Measurements from ENCODE around the gene PNKP. TPM values are rescaled to one million over a fixed set of nuclear protein-coding genes. Genes with fewer than 3 reads are reported as not detected.

The PNKP gene
- total RNA-seq, 1 donor = 77.6 TPM

DNA sequence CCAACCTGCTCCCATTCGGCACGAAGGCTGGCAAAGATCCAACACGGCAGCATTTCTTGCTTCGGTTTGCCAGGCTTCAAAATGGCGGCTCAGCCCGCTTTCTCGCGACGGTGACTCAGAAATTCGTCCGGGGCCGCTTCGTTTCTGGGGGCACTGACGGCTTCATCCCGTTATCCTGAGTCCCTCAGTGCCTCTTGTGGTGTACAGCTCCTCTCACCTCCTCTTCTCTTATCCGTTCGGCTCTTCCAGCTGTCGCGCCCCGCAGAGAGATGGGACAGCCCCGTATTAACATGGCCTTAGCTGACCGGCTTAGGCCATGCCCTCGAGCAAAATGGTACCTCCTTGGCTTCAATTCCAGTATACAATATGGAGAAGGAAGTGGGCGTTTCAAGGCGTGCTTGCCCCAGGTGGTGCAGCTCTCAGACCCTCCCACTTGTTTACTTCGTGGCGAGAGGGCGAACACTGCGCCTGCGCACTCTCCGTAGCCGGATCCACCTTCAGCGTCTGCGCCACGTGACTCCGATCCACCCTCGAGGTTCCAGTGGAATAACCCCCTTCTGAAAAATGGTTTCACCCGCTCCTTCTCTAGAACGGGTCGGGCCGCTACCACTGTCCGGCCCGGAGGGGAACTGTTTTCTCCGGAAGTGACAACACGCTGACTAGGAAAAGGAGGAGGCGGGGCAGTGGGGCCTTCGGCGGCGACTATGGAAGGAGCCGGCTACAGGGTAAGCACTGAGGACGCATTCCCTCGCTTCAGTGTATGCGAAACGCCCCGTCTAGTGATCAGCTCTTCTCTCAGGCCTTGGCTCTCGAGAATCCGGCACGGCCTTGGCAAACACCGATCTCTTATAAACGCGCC, 9.9 kb upstream of the PNKP start, which contains the start of the genes AKT1S1 and TBC1D17:
TSS of gene AKT1S1 (minus strand) at position 336 of the 859 bp plus-strand sequence. CDS start 4,060 bp downstream, outside the sequence.
TSS of gene TBC1D17 (plus strand) at position 683 of the 859 bp plus-strand sequence. CDS start at position 705, 22 bp downstream.
- peak; percentile 99 to 100 (median 100) for DNase-seq (ENCODE audit: low read depth in 2 of 3, low spot score in 2 of 3)

- DNase-seq (ENCODE audit: low read depth in 2 of 3, low spot score in 2 of 3) = peak; percentile 97 to 99 (median 99)
Measured at GRCh38 chr19:49876422-49877019, 9.1 kb upstream of the PNKP start.

DNA sequence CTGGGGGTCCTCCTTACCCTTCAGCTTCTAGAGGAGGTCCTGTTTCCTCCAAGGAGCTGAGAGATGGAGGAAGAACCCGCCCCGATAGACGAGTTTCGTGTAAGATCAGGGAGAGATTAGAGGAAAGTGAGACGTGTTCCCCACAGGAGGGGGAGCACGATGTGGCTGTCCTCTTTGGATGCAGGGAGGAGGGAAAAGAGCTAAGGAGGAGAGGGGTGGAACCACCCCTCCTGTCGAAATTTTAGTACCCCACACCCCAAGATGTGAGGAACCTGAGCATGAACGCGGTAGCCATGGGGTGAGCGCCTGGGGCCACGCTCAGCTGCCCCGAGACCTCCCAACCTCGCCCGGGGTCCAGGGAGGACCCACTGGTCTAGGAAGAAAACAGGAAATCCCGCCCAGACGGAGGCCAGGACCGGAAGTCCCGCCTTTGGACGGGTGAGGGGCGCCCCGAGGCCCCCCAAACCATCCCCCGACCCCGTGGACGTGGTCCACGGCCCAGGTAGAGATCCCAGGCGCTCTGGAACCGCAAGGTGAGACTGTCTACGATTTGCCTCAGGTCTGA, 8.6 kb upstream of the PNKP start:
- DNase-seq (ENCODE audit: low read depth in 2 of 3, low spot score in 2 of 3) = peak in 2 of 3 donors; percentile 47 to 75

DNA sequence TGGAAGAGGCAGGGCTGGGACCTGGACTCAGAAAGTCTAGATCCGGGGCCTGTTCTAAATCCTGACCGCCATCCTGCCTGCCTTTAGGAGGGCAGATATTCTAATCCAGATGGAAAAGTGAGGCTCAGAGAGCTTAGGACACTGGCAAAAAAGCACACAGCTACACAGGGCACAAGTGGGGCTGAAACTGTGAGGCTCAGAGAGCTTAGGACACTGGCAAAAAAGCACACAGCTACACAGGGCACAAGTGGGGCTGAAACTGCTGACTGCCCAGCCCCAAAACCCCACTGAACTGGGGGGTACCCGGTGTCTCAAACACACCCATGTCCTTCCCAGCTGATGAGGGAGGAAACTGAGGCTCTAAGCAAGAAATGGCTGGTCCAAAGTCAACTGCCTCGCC, 7.8 kb upstream of the PNKP start:
- no peak for DNase-seq (ENCODE audit: low read depth in 2 of 3, low spot score in 2 of 3)

- no peak for DNase-seq (ENCODE audit: low read depth in 2 of 3, low spot score in 2 of 3)
Measured at GRCh38 chr19:49874503-49875157, 7.3 kb upstream of the PNKP start.

- no peak for DNase-seq (ENCODE audit: low read depth in 2 of 3, low spot score in 2 of 3)
Measured at GRCh38 chr19:49873834-49874233, 6.5 kb upstream of the PNKP start.

GRCh38 chr19:49873129-49873521, 5.7 kb upstream of the PNKP start:
- DNase-seq (ENCODE audit: low read depth in 2 of 3, low spot score in 2 of 3) = no peak

DNA sequence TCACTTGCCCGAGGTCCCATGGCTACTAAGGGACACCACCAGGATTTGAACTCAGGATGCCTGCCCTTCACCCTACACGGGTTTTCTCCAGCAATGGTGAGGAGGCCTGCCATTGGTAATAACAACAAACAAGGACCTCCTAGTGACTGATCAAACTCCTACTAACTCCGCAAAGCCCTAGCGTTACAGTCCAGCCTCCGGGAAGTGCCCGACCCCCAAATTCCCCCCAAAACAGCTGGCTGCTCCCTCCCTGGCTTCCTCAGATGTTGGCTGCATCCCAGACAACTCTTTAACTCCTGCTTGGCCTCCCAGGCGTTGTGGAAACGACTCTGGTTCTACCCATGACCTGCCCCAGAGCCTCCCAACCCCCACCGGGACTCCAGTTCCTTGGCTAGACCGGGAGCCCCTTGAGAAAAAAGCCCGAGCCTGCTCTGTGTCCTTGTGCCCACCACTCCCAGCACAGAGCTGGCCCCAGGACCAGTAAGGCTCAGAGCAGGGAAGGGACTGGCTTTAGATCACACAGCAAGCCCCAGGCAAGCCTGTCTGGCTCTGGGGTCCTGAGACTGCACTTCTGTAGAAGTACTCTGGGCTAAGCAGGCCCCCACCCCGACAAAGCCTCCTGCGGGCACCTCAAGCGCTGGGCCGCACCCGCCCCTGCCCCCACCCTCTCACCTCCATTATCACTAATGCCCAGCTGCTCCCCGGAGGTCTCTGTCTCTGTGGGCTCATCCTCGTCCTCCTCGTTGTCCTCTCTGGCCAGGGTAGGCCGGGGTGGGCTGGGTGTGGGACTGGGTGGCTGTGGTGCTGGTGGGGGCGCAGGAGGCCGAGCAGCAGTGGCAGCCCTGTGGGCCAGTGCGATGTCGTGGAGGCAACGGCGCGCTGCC, 5.1 kb upstream of the PNKP start:
- no peak for DNase-seq (ENCODE audit: low read depth in 2 of 3, low spot score in 2 of 3)

DNA sequence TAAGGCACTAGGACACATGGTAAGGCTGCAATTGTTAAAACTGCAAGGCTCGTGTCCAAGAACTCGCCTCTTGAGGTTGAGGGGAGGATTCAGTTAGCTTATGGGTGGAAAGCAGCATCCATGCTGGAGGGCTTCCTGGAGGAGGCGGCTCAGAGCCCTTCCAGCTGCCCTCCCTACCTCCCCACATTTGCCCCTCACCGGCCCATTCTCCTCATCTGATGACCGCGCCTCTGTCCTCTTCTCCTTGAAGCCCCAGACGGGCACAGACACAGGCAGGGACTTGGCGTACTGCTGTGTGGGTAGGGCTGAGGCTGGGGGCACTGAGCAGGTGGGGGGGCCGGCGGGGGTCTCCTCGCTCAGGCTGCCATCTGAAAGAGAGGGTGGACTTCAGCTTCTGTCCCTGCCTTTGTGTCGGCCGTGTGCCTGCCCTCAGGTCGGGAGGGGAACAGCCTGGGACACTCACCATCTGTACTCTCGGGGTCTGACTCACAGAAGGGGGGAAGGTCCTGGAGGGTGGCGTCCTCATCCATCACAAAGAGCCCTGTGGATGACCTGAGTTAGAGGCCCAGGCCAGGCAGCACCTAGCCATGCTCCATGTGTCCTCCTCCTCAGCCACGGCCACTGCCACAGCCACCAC, 4.1 kb upstream of the PNKP start:
- DNase-seq (ENCODE audit: low read depth in 2 of 3, low spot score in 2 of 3) = no peak

DNA sequence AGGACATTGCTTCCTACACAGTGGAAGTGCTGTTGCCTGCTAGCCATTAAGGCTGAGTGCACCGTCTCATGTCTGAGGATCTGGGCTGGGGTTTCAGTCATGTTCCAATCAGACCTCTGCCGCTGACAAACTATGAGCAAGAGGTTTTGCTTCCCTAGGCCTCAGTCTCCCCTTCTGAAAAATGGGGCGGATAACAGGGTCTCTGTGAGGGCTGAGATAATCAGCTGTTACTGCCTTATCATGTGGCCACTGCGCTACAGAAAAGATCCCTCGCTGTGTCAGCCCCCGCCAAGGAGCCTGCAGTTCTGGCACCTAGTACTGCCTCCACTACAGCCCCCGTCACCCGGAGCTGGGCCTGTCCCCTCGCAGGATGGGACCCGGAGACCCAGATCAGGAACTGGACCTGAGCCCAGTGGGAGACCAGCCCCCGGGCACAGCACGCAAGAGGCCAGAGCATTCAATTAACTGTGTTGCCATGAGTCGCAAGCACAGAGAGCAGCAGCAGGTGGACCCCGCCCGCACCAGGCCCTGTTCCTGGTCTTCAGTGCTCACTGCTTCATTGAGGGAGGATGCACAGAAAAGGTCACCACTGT, 3.0 kb upstream of the PNKP start:
- DNase-seq (ENCODE audit: low read depth in 2 of 3, low spot score in 2 of 3) = no peak

DNA sequence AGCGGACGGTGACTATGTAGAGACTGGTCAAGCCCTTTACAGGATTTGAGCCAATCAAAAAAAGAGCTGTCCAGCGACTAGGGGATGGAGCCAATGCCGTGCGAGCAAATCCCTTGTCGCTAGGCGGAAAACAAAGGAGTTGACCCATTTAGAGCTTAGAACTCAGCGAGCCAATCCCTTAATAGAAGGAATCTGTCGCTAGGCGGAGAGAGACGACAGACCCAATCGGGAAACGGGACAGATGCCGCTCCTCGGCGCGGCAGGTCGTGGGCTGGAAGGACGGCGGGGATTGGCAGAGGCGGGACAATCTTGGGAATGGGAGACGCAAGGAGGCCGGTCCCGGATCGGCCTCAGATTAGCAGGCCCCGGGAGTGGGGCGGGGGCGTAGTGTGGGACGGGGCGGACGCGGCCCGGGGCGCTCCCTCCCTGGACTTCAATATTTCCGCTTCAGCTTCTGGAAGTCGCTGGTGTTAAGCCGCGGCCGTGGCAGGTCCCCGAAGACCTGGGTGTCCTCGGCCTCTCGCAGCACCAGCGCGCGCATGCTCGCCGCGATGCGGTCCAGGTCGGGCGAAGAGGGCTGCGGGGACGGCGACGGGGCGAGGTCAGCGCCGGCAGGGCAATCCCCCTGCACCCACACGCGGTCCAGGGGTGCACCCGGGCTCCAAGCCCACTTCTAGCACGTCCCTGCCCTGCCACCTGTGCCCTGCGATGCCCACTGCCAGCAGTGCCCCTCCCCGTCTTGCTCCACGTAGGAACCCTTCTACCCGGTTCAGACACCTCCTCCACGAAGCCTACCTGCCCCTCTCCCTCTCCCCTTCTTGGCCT, 2.3 kb upstream of the PNKP start:
- peak; percentile 87 to 100 (median 98) for DNase-seq (ENCODE audit: low read depth in 2 of 3, low spot score in 2 of 3)

GRCh38 chr19:49869009-49869483, 1.7 kb upstream of the PNKP start:
- DNase-seq (ENCODE audit: low read depth in 2 of 3, low spot score in 2 of 3) = no peak

- DNase-seq (ENCODE audit: low read depth in 2 of 3, low spot score in 2 of 3) = no peak
Measured at GRCh38 chr19:49864890-49865289, 2.5 kb downstream of the PNKP start.

DNA sequence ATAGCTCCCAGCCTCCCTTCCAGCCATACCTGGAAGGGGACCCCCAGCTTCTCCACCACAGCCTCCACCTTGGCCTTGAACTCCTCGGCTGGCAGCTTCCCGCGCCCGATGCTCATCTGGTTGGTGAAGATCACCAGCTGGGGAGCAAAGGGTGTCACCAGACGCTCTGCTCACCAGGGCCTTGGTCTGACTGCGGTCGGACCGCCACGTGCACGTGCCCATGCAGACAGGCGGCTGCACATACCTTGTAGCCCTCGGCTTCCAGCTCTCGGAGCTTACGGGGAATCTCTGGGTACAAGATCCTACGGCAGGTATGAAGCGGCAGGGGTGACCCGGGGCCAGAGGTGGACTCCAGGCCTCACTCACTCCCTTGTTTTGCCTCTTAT, 3.4 kb downstream of the PNKP start:
- no peak for DNase-seq (ENCODE audit: low read depth in 2 of 3, low spot score in 2 of 3)

DNA sequence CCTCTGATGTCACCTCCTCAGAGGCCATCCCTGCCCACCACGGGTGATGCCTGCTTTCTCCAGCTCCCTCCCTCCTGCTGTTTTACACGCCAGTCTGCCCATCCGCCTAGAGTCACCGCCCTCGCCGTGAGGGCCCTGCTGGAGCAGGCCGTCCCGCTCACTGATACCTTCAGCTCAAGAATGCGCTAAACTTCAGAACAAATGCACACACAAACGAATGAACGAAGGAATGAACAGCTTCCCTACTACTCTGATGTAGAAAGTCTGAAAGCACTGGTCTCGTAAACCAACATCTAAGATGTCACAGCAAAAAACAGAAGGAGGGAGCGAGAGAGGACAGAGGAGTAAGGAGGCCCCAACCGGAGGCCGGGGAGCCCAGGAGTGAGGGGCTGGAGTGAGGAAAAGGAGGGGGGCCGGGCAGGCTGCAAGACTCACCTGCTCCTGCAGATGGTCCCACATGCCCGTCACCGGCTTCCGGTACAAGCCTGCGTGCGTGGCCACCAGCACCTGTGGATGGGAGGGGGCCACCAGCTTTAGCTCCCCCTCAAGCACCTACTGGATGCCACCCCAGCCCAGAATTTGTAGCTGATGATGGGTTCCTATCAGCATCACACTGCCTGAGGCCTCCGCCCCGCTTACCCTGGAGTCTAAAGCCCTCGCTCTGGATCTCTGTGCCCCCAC, 4.0 kb downstream of the PNKP start:
- no peak for DNase-seq (ENCODE audit: low read depth in 2 of 3, low spot score in 2 of 3)

DNA sequence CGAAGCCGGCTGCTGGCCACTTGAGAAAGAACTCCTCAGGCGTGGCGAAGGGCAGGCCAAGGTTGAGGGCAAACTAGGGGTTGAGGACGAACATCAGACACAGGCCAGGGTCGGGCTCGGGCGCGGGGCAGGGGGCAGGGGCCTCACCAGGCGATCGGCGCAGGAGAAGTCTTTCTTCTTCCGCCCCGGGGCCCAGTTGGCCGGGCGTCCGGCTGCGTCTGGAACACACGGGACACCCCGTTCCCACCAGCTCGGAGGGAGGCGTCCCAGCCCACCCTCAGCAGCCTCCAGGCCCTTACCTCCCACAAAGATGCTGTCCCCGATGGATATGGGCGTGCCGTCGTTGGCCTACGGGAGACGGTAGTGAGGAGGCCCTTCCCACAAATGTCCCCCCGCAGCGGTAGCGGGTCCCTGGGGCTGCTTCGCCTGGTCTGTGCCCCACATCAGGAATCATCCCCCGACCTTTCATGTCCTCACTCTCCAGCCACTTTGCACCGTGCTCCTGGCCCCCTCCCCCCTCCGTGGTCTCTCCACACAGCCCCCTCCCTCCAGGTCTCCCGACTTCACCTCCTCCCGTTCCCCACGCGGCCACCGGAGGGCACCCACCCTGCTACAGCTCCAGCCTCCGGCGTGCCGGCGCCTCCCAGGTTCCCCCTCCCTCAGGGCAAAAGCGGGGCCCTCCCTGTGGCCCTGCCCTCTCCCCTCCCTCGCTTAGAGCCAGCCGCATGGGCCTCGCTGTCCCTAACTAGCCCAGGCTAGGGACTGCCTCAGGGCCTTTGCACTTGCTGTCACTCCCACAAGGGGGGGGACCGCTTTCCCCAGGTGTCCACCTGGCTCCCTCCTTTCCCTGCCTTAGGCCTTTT, 4.8 kb downstream of the PNKP start:
- DNase-seq (ENCODE audit: low read depth in 2 of 3, low spot score in 2 of 3) = peak in 1 of 3 donors; percentile 31

All from hematopoietic multipotent progenitor cell (in vitro differentiated cells).